ENCODE results near the gene ALPI.
"Not testable (repeated sequence)": the region's sequence is repeated elsewhere in the genome, so short reads cannot be mapped to it uniquely, and the experiment has no call there.

Gene ALPI

DNA sequence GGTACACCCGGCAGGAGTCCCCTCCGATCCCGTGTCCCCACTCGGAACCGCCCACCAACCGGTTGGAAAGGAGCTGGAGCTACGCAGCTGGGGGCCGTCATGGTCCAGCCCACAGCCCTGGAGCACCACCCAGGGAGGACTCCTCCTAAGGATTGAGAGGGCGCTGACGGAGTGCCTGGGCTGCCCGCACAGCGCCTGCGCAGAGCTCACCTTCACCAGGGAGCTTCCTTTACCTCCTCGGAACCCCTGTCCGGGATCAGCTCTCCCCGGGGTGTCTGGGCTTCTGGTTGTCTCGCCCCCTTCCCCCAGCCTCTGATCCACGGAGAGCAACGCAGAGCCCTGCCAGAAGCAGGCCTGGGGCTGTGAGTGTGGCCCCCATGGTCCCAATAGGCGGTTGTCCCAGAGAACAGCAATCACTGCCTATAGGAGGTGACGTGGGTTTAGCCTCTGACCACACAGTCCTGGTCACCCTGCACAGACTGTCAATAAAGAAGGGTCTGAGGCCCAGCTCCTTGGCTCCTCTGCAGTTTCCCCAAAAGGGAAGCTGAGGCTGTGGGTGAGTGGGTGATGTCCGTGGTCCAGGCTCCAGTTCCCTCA lies 34.7 kb upstream of the ALPI start:
- no peak for DNase-seq (ENCODE audit: low spot score)

DNA sequence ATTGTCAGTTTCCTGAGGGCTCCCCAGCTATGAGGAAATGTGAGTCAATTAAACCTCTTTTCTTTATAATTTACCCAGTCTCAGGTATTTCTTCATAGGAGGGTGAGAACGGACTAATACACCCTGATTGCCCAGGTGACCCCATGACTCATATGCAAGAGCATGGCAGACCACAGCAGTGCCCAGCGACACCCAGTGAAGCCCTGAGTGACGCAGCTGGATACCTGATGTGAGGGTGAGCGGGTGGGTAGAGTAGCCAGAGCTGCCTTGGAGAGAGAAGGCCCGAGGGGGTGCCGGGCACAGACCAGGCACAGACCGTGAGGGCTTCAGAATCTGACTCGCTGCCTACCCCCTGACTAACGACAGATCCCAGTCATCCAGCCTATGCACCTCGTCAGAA lies 33.9 kb upstream of the ALPI start:
- DNase-seq (ENCODE audit: low spot score): no peak

DNA sequence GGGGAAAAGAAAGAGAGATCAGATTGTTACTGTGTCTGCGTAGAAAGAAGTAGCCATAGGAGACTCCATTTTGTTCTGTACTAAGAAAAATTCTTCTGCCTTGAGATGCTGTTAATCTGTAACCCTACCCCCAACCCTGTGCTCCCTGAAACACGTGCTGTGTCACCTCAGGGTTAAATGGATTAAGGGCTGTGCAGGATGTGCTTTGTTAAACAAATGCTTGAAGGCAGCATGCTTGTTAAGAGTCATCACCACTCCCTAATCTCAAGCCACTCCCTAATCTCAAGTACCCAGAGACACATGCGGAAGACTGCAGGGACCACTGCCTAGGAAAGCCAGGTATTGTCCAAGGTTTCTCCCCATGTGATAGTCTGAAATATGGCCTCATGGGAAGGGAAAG lies 33.0 kb upstream of the ALPI start:
- not testable (repeated sequence) for DNase-seq (ENCODE audit: low spot score)

- DNase-seq (ENCODE audit: low spot score): not testable (repeated sequence)
Measured at GRCh38 chr2:232423407-232423806, 32.5 kb upstream of the ALPI start.

DNA sequence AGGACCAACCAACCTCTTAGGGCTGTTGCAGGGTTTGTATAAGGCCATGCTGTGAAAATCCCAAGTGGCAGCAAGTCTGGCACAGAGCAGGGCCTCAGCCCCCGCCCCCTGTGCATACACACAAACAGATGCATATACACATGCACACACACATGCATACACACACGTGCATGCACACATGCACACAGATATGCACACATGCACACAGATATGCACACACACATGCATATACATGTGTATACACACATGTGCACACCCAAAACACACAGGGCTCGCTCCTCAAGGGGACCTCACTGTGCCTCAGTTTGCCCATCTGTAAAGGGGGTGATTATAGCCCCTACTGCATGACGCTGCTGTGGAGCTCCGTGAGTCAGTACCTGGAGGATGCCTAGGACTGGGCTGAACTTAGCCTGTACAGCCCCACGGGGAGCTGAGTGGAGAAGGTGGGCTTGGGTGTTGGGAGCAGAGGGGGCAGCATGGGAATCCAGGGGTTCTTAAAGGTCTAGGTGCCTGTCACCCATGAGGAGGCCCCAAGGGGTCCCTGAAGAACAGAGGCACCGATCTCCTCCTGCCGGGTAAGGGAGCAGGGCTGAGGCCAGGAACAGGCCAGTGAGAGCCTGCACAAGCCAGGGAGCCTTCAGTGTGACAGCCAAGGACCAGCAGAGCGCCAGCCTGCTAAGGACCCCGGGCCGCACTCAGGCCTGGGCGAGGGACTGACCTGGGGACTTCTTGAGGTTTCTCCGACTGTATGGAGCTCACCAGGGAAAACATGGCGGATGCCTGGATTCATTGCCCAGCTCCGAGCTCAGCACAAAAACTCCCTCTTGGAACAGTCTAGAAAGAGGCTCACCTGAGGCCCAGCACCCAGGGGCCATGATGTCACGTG lies 24.0 kb upstream of the ALPI start:
- DNase-seq (ENCODE audit: low spot score): no peak

DNA sequence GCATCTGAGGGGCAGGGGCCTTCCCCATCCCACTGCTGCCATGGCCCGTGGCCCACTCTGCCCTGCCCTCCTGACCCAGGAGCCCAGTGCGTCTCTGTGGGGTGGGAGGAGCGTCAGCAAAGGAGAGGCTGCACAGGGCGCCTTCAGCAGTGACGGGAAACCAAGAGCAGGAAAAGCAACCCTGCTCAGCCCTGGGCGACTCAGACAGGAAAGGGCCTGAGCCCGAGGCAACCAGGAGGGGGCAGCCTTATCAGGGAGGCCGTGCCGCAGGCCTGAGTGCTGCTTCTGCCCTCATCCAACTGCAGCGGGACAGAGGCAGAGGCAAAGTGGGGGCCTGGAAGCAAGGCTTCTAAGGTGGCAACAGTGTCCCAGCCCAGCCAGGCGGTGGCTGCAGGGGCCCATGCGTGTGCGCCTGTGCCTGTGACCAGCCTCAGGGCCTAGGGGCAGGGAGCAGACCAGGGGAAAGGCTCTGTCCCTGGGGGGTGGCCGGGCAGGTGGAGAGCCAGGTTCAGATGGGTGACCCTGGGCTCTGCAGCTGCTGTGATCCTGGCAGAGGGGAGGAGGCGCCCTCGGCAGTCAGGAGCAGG lies 23.3 kb upstream of the ALPI start:
- peak; percentile 39 for DNase-seq (ENCODE audit: low spot score)

DNA sequence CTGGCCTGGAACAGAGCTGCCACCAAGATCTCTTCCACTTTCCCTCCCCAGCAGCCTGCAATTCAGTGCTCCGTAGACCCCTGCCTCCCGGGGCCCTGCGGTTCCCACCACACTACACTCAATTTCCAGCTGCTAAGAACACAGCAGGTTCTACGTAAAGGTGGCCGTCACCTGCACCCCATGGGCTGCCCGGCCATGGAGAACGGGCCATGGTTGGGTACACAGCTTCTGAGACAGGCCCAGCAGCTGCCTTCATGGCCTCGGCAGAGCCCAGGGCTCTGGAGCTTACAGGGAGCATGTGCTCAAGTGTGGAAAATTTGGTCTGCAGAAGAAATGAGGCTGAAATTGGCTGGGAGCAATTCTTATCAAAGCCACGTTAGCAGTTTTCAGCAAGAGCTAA lies 22.3 kb upstream of the ALPI start:
- not testable (repeated sequence) for DNase-seq (ENCODE audit: low spot score)

GRCh38 chr2:232434091-232434490 lies 21.9 kb upstream of the ALPI start:
- no peak for DNase-seq (ENCODE audit: low spot score)

GRCh38 chr2:232434563-232435374 lies 21.2 kb upstream of the ALPI start:
- no peak for DNase-seq (ENCODE audit: low spot score)

DNA sequence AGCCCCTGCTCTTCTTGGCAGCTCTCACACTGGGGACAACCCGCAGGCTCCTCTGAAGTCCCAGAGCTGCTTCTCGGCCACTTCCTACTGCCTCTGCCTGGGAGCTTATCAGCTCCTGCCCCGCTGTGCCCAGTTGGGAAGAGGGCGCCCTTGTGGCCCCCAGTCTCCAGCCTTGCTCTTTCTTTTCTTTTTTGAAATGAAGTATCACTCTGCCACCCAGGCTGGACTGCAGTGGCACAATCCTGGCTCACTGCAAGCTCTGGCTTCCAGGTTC lies 20.6 kb upstream of the ALPI start:
- DNase-seq (ENCODE audit: low spot score): no peak

GRCh38 chr2:232435805-232436204 lies 20.1 kb upstream of the ALPI start:
- no peak for DNase-seq (ENCODE audit: low spot score)

DNA sequence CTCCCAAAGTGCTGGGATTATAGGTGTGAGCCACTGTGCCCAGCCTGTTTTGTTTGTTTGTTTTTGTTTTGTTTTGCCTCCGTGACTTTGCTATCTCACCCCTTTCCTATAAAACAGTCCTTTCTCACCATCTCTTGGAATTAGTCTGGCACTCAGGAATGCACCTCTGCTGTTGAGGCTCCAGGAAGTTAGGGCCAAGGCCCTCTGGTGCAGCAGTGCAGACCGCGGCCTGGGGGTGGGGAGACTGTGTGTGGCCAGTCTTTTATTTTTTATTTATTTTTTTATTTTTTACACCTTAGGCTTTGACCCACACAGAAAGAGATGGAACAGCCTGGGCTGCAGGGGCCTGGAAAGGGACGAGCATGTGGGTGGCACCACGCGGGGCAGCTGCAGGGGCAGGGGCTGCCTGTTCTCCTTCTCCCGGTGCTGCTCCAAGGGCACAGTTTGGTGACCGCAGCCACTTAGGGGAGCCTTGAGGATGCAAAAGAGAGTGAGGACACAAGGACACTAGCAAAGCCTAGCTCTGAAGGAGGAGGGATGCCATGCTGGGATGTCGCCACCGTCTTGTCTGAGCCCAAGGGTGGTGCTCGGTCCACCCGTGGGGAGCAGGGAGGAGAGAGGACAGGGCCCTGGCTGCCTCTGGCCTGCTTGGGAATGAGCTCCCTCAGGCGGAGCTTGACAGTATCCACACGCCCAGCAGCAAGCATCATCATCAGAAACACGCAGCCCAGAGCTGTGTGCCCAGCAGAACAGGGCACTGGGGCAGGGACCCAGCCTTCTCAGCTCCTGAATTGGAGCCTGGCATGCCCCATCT lies 19.4 kb upstream of the ALPI start:
- peak; percentile 21 for DNase-seq (ENCODE audit: low spot score)

DNA sequence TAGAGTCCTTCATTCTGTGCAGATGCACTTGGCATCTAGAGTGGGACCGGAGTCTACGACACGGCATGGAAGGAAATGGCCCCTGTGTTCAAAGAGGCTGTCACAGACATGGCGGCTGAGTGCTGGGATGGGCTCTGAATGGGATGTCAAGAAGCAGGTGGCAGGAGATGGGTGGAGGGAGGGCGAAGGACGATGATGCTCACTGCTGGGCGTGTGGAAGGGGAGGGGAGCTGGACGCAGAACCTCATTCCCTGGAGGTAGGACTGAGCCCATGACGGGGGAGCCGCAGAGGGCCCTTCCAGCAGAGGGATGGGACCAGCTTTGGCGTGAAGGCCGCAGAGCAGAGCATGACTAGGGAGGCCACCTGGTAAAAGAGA lies 18.8 kb upstream of the ALPI start:
- no peak for DNase-seq (ENCODE audit: low spot score)

DNA sequence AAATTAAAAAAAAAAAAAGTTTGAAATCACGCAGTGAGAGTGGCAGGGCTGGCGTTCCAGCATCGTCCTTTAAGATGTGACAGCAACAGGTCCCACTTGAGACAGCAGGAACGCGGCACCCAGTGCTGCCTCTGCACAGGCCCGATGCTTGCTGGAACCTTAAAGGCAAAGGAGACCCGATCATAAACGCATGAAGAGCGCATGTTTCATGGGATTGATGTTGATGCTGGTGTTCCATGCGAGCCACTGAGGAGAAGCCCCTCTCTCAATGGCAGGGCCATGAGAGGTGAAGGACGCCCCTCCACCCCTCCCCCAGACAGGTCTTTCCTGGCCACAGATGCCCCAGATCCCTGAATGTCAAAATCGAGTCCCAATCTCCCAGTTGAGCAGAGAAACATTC lies 17.9 kb upstream of the ALPI start:
- DNase-seq (ENCODE audit: low spot score): no peak

DNA sequence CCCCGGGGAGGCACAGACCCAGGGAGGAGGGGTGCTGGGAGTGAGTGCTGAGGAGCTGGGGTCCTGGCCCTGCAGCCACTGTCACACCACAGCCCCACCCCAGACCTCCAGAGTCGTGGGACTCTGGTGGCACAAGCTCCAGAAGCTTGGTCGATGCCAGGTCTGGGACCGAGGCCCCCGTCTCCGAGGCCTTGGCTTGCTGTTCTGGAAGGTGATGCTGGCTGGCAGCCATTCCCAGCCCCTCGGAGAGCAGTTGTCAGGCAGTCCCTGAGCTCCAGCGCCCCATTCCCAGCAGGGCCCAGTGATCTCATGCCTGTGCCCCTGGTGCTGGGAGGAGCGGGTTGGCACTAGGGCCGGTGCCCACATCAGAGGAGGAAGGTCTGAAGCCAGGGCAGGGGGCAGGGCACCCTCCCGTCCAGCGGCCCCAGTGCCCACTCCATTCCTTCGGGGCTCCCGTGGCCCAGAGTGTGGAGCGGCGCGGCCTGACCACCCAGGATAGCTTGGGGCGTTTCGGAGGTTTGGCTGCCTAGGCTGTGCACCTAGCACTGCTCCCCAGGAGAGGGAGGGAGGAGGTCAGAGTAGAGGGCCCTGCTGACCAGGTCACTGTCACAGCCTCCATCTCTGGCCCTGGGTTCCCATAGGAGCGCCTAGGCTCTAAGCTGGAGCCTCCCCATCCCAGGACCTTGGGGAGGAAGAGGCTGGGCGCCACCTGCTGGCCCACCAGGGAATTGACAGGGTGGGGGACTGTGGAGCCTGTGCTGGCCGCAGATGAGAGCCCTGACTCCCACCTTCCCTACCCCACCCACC lies 16.8 kb upstream of the ALPI start:
- peak; percentile 17 for DNase-seq (ENCODE audit: low spot score)

GRCh38 chr2:232439758-232440135 lies 16.2 kb upstream of the ALPI start:
- no peak for DNase-seq (ENCODE audit: low spot score)

- DNase-seq (ENCODE audit: low spot score): peak; percentile 89
Measured at GRCh38 chr2:232440220-232441018, 15.5 kb upstream of the ALPI start.

DNA sequence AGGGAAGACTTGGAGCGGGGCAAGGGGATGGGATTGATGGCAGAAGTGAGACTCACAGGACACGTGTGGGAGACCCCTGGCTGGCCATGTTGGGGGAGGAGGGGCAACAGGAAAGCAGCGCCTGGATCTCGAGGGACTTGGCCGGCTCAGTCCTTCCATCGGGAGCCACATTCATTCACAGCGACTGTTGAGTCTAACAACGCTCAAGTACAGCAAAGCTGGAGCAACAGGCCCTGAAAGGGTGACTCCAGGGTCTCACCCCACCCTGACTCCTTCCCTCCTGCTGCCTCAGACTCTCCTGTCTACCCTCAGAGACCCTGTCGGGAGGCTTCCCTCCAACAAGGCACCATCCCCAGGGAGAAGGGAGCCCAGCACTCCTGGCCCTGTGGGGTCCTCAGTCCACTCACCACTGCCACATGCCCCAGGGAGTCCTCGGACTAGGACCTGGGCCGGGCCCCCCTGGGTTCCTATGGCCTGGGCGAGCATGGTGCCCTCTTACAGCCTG lies 14.8 kb upstream of the ALPI start:
- no peak for DNase-seq (ENCODE audit: low spot score)

DNA sequence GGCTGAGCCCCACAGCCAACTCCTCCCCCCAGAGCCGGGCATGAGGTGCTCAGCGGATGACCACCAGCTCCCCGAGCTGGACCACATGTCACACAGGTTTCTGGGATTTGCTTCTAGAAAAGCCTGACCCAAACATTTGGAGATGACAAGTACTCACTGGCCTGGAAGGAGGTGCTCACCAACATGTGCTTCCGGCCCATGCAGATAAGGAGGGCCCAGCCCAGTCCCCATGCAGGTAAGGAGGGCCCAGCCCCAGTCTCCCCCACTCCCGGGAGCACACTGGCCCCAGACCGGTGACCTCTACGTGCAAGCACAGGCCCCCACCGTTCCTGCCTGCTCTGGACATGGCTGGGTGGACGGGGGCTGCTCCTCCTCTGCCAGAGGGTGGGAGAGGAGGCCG lies 14.0 kb upstream of the ALPI start:
- not testable (repeated sequence) for DNase-seq (ENCODE audit: low spot score)

DNA sequence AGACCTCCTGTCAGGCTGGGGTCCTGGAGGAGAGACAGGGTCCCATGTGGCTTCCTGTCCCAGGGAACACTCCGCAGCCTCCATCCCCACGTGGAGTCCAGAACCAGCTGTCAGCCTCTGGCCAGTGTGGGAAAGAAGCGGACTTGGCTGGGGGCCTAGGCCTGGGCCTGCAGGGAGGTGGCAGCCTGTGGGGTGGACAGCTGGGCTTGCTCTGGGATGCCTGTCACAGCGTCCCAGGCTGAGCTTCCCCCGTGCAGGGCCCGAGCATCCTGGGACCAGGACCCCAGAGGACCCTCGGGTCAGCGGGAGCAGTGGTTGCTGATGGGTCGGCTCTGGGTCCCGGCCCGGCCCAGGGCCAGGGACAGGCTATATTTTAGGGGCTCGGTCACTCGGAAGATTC lies 13.5 kb upstream of the ALPI start:
- not testable (repeated sequence) for DNase-seq (ENCODE audit: low spot score)
